H1 (cell line): ENCODE measurements around the gene VSIG10L. TPM values are rescaled to one million over a fixed set of nuclear protein-coding genes. Genes with fewer than 3 reads are reported as not detected.

ENCODE experiments used
- CTCF ChIA-PET: fragments of 300-600 bp; sonication (Branson Sonifier 250); formaldehyde crosslinking; loops from one replicate; lab custom pipeline; 2021; ENCODE audit not compliant: partially characterized antibody; lab: Charles Lee
- POLR2A ChIA-PET: fragments of 300-600 bp; sonication (Branson Sonifier 250); formaldehyde crosslinking; loops from one replicate; lab custom pipeline; 2021; ENCODE audit warnings: inconsistent platforms; ENCODE audit not compliant: partially characterized antibody; lab: Charles Lee
- DNase-seq, 2 experiments: peaks; one replicate each; pipeline versions ENCODE4 v3.0.0 to v3.0.0-alpha.2; 2010 to 2022; ENCODE audit warnings: low spot score in 2 of 2, low read depth in 1 of 2, mixed read lengths in 1 of 2
- FAIRE-seq: peaks from 2 replicates; lab custom pipeline; 2011; peaks lifted over from hg19 to GRCh38; lab: Jason Lieb, UNC
- H2AFZ ChIP-seq: 2 replicates; pipeline ENCODE4 v1.8.1; 2012; ENCODE audit warnings: low read length, inconsistent platforms
- H2AK5ac ChIP-seq: 2 replicates; pipeline ENCODE4 v1.6.1; 2013; ENCODE audit warnings: low read depth, low read length
- H2BK120ac ChIP-seq: replicated peaks from 2 replicates; pipeline ENCODE3; 2013; ENCODE audit warnings: low read depth, low read length, inconsistent platforms
- H2BK12ac ChIP-seq: 2 replicates; pipeline ENCODE4 v1.6.1; 2013; ENCODE audit warnings: low read depth, low read length
- H2BK15ac ChIP-seq: 2 replicates; pipeline ENCODE4 v1.6.1; 2013; ENCODE audit warnings: low read length
- H2BK20ac ChIP-seq: 2 replicates; pipeline ENCODE4 v1.6.1; 2013; ENCODE audit warnings: low read length
- H2BK5ac ChIP-seq: 2 replicates; pipeline ENCODE4 v1.6.1; 2013; ENCODE audit warnings: low read depth, low read length
- H3K14ac ChIP-seq: 2 replicates; pipeline ENCODE4 v1.6.1; 2013; ENCODE audit warnings: inconsistent platforms; ENCODE audit not compliant: insufficient read length
- H3K18ac ChIP-seq: 2 replicates; pipeline ENCODE4 v1.6.1; 2013; ENCODE audit warnings: low read length; ENCODE audit errors: extremely low read depth
- H3K23ac ChIP-seq: 2 replicates; pipeline ENCODE4 v1.6.1; 2013; ENCODE audit warnings: inconsistent platforms; ENCODE audit not compliant: insufficient read length
- H3K23me2 ChIP-seq: 2 replicates; pipeline ENCODE4 v1.6.1; 2013; ENCODE audit warnings: low read depth, low read length
- H3K27ac ChIP-seq: 2 replicates; pipeline ENCODE4 v1.6.1; 2011; ENCODE audit warnings: low read depth, low read length, inconsistent platforms
- H3K27me3 ChIP-seq, 4 experiments: replicated peaks in 1 of 4; 1 replicate in 1 of 4; 2 replicates in 3 of 4; pipeline versions ENCODE4 v1.6.1 to v1.8.1; 2011 to 2013; ENCODE audit warnings: low read length in 3 of 4, mild to moderate bottlenecking in 3 of 4, inconsistent platforms in 2 of 4, mixed read lengths in 2 of 4, moderate library complexity in 1 of 4; ENCODE audit not compliant: control insufficient read depth in 3 of 4, insufficient read depth in 3 of 4; ENCODE audit errors: extremely low read depth in 1 of 4
- H3K36me3 ChIP-seq, 4 experiments: 2 replicates each; pipeline versions ENCODE4 v1.6.1 to v1.8.1; 2011 to 2013; ENCODE audit warnings: mild to moderate bottlenecking in 4 of 4, low read length in 3 of 4, moderate library complexity in 2 of 4, control low read depth in 1 of 4, inconsistent platforms in 1 of 4; ENCODE audit not compliant: insufficient read depth in 4 of 4, control insufficient read depth in 2 of 4
- H3K4ac ChIP-seq: replicated peaks from 2 replicates; pipeline ENCODE3; 2013; ENCODE audit warnings: low read length, low read depth, mixed read lengths, inconsistent platforms; ENCODE audit not compliant: insufficient read length
- H3K4me1 ChIP-seq, 4 experiments: replicated peaks in 1 of 4; 1 replicate in 1 of 4; 2 replicates in 3 of 4; pipeline versions ENCODE4 v1.6.1 to v1.8.1; 2011 to 2013; ENCODE audit warnings: low read length in 3 of 4, inconsistent platforms in 2 of 4, mixed read lengths in 1 of 4; ENCODE audit not compliant: insufficient read depth in 4 of 4, control insufficient read depth in 3 of 4
- H3K4me2 ChIP-seq, 2 experiments: 2 replicates each; pipeline versions ENCODE4 v1.6.1 to v1.8.1; 2011 to 2013; ENCODE audit warnings: low read depth in 2 of 2, low read length in 2 of 2, control low read depth in 1 of 2, inconsistent platforms in 1 of 2, mild to moderate bottlenecking in 1 of 2; ENCODE audit not compliant: insufficient read depth in 1 of 2
- H3K4me3 ChIP-seq, 4 experiments: fragments of 200-600, 300-600 bp in 1 of 4; sonication (generic), shearing (Covaris generic), sonication (Bioruptor Twin) in 1 of 4; 2 replicates each; pipeline versions ENCODE4 v1.5.1 to v1.8.1; 2011 to 2016; ENCODE audit warnings: low read length in 4 of 4, low read depth in 3 of 4, control low read depth in 2 of 4, inconsistent platforms in 2 of 4, mild to moderate bottlenecking in 2 of 4, mixed read lengths in 1 of 4, moderate library complexity in 1 of 4; ENCODE audit not compliant: insufficient read depth in 2 of 4; ENCODE audit errors: extremely low read depth in 1 of 4
- H3K56ac ChIP-seq: replicated peaks from 2 replicates; pipeline ENCODE3; 2013; ENCODE audit warnings: low read depth, mild to moderate bottlenecking, mixed read lengths, low read length, inconsistent platforms; ENCODE audit not compliant: insufficient read length
- H3K79me1 ChIP-seq: 2 replicates; pipeline ENCODE4 v1.6.1; 2013; ENCODE audit warnings: low read depth, low read length, control low read depth
- H3K79me2 ChIP-seq, 2 experiments: 2 replicates each; pipeline versions ENCODE4 v1.6.1 to v1.8.1; 2012 to 2013; ENCODE audit warnings: low read length in 2 of 2, mild to moderate bottlenecking in 2 of 2, inconsistent platforms in 1 of 2; ENCODE audit not compliant: insufficient read depth in 2 of 2, control insufficient read depth in 1 of 2
- H3K9ac ChIP-seq, 4 experiments: replicated peaks in 1 of 4; 1 replicate in 1 of 4; 2 replicates in 3 of 4; pipeline versions ENCODE4 v1.6.1 to v1.8.1; 2011 to 2013; ENCODE audit warnings: low read depth in 3 of 4, low read length in 3 of 4, control low read depth in 2 of 4, mild to moderate bottlenecking in 2 of 4, moderate library complexity in 2 of 4, inconsistent platforms in 1 of 4; ENCODE audit errors: extremely low read depth in 1 of 4
- H3K9me3 ChIP-seq, 2 experiments: 2 replicates each; pipeline versions ENCODE4 v1.6.1 to v1.8.1; 2012 to 2013; ENCODE audit warnings: mild to moderate bottlenecking in 2 of 2, moderate library complexity in 2 of 2, control low read depth in 1 of 2, inconsistent platforms in 1 of 2, low read depth in 1 of 2, low read length in 1 of 2, mixed read lengths in 1 of 2; ENCODE audit not compliant: insufficient read depth in 2 of 2
- H4K20me1 ChIP-seq, 2 experiments: replicated peaks in 1 of 2; 2 replicates each; pipeline versions ENCODE3 to v1.8.1; 2011 to 2013; ENCODE audit warnings: inconsistent platforms in 2 of 2, low read length in 2 of 2, mild to moderate bottlenecking in 1 of 2; ENCODE audit not compliant: insufficient read depth in 2 of 2, control insufficient read depth in 1 of 2
- H4K5ac ChIP-seq: 2 replicates; pipeline ENCODE4 v1.6.1; 2013; ENCODE audit warnings: low read length, low read depth, mixed read lengths, inconsistent platforms; ENCODE audit not compliant: insufficient read length
- H4K8ac ChIP-seq: 2 replicates; pipeline ENCODE4 v1.8.0; 2013; ENCODE audit warnings: mild to moderate bottlenecking, moderate library complexity, low read length, inconsistent platforms; ENCODE audit not compliant: insufficient read depth; ENCODE audit errors: extremely low read depth
- H4K91ac ChIP-seq: replicated peaks from 2 replicates; pipeline ENCODE3; 2013; ENCODE audit warnings: low read length, mixed read lengths, inconsistent platforms; ENCODE audit not compliant: insufficient read length
- CBX8 ChIP-seq: fragments of 300-800, 300-1000 bp; sonication (generic); IDR thresholded peaks from 2 replicates; pipeline ENCODE4 v1.7.1; 2016; ENCODE audit warnings: low read depth, low read length, borderline replicate concordance
- EGR1 ChIP-seq: IDR thresholded peaks from 2 replicates; pipeline ENCODE4 v1.6.1; 2011; ENCODE audit warnings: low read depth, low read length, borderline replicate concordance
- HDAC2 ChIP-seq, 2 experiments: fragments of 300-600 bp in 1 of 2; sonication (generic) in 1 of 2; IDR thresholded peaks; 2 replicates each; pipeline ENCODE4 v1.6.1; 2011 to 2012; ENCODE audit warnings: low read depth in 2 of 2, low read length in 2 of 2, mild to moderate bottlenecking in 2 of 2, moderate library complexity in 2 of 2, borderline replicate concordance in 1 of 2, inconsistent platforms in 1 of 2
- KDM1A ChIP-seq: fragments of 200-600, 300-600 bp; sonication (generic); IDR thresholded peaks from 2 replicates; pipeline ENCODE4 v1.7.1; 2016; ENCODE audit warnings: mild to moderate bottlenecking, low read length, borderline replicate concordance
- POLR2A ChIP-seq, 2 experiments: IDR thresholded peaks; 1 replicate in 1 of 2; 2 replicates in 1 of 2; pipeline ENCODE4 v1.6.1; 2011; ENCODE audit warnings: low read depth in 2 of 2, low read length in 2 of 2, mild to moderate bottlenecking in 2 of 2; ENCODE audit errors: control extremely low read depth in 1 of 2
- SIX5 ChIP-seq: IDR thresholded peaks from 2 replicates; pipeline ENCODE4 v1.6.1; 2011; ENCODE audit warnings: mild to moderate bottlenecking, low read depth, low read length
- WGBS, 2 experiments: shearing (Covaris generic) in 1 of 2; methylation state at CpG; one replicate each; pipeline versions ENCODE4 v1.1.6 to v1.1.7; 2013 to 2015; ENCODE audit warnings: low lambda C conversion rate in 2 of 2, mixed read lengths in 2 of 2, inconsistent platforms in 1 of 2, low coverage in 1 of 2, missing lambda C conversion rate in 1 of 2; ENCODE audit not compliant: insufficient replicate concordance in 2 of 2, insufficient coverage in 1 of 2, insufficient read length in 1 of 2; ENCODE audit errors: extremely low coverage in 1 of 2, missing lambda C conversion rate in 1 of 2; 5-methylcytosine and 5-hydroxymethylcytosine counted together
- polyA plus RNA-seq, 7 experiments: library from polyadenylated mRNA; depleted of rRNA in 3 of 7; stranded (reverse) in 5 of 7; unstranded in 2 of 7; fragments of >200 nt in 5 of 7; fragments of 200-250 nt in 2 of 7; gene quantifications; 1 replicate in 5 of 7; 2 replicates in 1 of 7; 4 replicates in 1 of 7; pipeline versions ENCODE4 v1.2.1 to v1.2.3, GENCODE V29; 2011 to 2013; ENCODE audit warnings: missing spikeins in 2 of 7, mixed read lengths in 2 of 7
- total RNA-seq: library from RNA; stranded (reverse); fragmentation: NEBNext Ultra II Directional; extraction: Animal tissue kit (Norgen Biotek cat#: 25700); gene quantifications from 2 replicates; pipeline ENCODE4 v1.2.1, GENCODE V29; 2021

Gene VSIG10L
- total and polyA plus RNA-seq, 2 of the 8 experiments (the other 6 are each of a cell fraction or from before 2014, with no cell fraction given): 10.3 to 10.4 TPM

DNA sequence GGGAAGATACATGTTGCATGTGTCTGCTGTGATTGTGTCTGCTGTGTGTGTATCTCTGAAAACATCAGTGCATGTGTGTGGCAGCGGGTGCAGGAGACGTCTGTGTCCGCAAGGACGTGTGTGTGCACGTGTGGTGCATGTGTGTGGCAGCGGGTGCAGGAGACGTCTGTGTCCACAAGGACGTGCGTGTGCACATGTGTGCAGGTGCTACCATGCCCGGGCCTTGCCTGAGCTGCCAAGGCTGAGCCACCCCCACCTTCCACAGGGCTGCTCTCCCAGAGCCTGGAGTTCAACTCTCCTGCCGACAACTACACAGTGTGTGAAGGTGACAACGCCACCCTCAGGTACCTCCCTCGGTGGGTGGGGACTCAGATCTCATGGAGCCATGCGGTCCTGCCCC is 20.1 kb downstream of the VSIG10L start:
- ChIA-PET POLR2A (interaction anchor here (0.8 kb wide), 1 partner anchor 9 kb away, joined by 3 read pairs; no protein-coding TSS in a partner anchor), CTCF (no interaction called here)
- Histone ChIP-seq H3K4ac (no peak overlapping the region), H3K14ac (no peak overlapping the region), H3K9ac (no peak overlapping the region), H3K27ac (no peak overlapping the region), H2BK20ac (no peak overlapping the region), H2BK12ac (no peak overlapping the region), H3K56ac (no peak overlapping the region), H3K79me2 (no peaks in the 10 kb centered on the region), H2BK120ac (no peak overlapping the region), H2AFZ (no peak overlapping the region), H4K20me1 (peaks cover 4 to 26% of the 10 kb centered on the region in 2 experiments), H3K79me1 (peaks cover 14% of the 10 kb centered on the region), H4K8ac (no peak overlapping the region), H3K9me3 (no peaks in the 10 kb centered on the region), H4K5ac (no peak overlapping the region), H4K91ac (peak overlapping the region; percentile 54), H3K27me3 (peaks cover 0 to 2% (median 0%) of the 10 kb centered on the region in 4 experiments; a peak in 1 of 7 replicates), H2AK5ac (no peak overlapping the region), H3K4me1 (peaks cover 0 to 4% (median 2%) of the 10 kb centered on the region in 4 experiments; a peak in 3 of 7 replicates), H3K18ac (no peak overlapping the region; the same call in 1 of the 2 replicates), H3K4me3 (no peak overlapping the region), H2BK5ac (no peak overlapping the region), H3K36me3 (peaks cover 0 to 7% (median 0%) of the 10 kb centered on the region in 4 experiments; a peak in 1 of 8 replicates), H3K4me2 (no peak overlapping the region), H3K23ac (no peak overlapping the region), H3K23me2 (peaks cover 8% of the 10 kb centered on the region; the same call in 1 of the 2 replicates), H2BK15ac (no peak overlapping the region)
- FAIRE-seq (no peak), DNase-seq (no peak)
- WGBS, 2 experiments: 80% methylated on average over 14 of the region's 14 CpGs; no CpG with 5 or more reads in 1 of the 2 experiments
- no peak for TF ChIP-seq HDAC2 (IDR thresholded peaks at IDR 0.05; ENCODE audit: borderline replicate concordance in 1 of 2, low read depth in 2 of 2, low read length in 2 of 2)
- no peak for TF ChIP-seq SIX5
- no peak for TF ChIP-seq KDM1A
- no peak for TF ChIP-seq POLR2A (IDR thresholded peaks at IDR 0.05; ENCODE audit: control extremely low read depth in 1 of 2, low read depth in 2 of 2, low read length in 2 of 2)
- no peak for TF ChIP-seq EGR1
- no peak for TF ChIP-seq CBX8
